HFFc6 (cell line): ENCODE measurements around the gene ABHD1. TPM values are rescaled to one million over a fixed set of nuclear protein-coding genes. Genes with fewer than 3 reads are reported as not detected.

Experiments
- DNase-seq: peaks from one replicate; pipeline ENCODE4 v3.0.0-alpha.2; 2018
- H3K27ac Mint-ChIP-seq: 2 replicates; pipeline ENCODE4 v1.8.0; 2020; ENCODE audit warnings: mild to moderate bottlenecking, mixed read lengths
- H3K27me3 Mint-ChIP-seq: 2 replicates; pipeline ENCODE4 v1.8.0; 2021; ENCODE audit warnings: mild to moderate bottlenecking, moderate library complexity, mixed read lengths; ENCODE audit not compliant: insufficient read depth
- H3K36me3 Mint-ChIP-seq: 2 replicates; pipeline ENCODE4 v1.8.0; 2021; ENCODE audit warnings: low read depth, mixed read lengths
- H3K4me1 Mint-ChIP-seq: 2 replicates; pipeline ENCODE4 v1.8.0; 2020; ENCODE audit warnings: low read depth, mixed read lengths
- H3K4me3 Mint-ChIP-seq: 2 replicates; pipeline ENCODE4 v1.8.0; 2020; ENCODE audit warnings: mild to moderate bottlenecking, moderate library complexity, mixed read lengths
- H3K9me3 Mint-ChIP-seq: 2 replicates; pipeline ENCODE4 v1.8.0; 2020; ENCODE audit warnings: mild to moderate bottlenecking, mixed read lengths
- CTCF ChIP-seq: fragments of 200-600 bp; sonication (generic); IDR thresholded peaks from 2 replicates; pipeline ENCODE4 v1.5.0; 2021; ENCODE audit warnings: antibody characterized with exemption, mild to moderate bottlenecking
- total RNA-seq, 6 experiments: library from RNA; stranded (reverse); fragmentation: NEBNext Ultra II Directional; extraction: Animal tissue kit (Norgen Biotek cat#: 25700); gene quantifications; 2 replicates in 1 of 6; 3 replicates in 5 of 6; pipeline ENCODE4 v1.2.3, GENCODE V29; 2021

ABHD1 gene
- total RNA-seq, 6 experiments from 2014 or later = not detected

DNA sequence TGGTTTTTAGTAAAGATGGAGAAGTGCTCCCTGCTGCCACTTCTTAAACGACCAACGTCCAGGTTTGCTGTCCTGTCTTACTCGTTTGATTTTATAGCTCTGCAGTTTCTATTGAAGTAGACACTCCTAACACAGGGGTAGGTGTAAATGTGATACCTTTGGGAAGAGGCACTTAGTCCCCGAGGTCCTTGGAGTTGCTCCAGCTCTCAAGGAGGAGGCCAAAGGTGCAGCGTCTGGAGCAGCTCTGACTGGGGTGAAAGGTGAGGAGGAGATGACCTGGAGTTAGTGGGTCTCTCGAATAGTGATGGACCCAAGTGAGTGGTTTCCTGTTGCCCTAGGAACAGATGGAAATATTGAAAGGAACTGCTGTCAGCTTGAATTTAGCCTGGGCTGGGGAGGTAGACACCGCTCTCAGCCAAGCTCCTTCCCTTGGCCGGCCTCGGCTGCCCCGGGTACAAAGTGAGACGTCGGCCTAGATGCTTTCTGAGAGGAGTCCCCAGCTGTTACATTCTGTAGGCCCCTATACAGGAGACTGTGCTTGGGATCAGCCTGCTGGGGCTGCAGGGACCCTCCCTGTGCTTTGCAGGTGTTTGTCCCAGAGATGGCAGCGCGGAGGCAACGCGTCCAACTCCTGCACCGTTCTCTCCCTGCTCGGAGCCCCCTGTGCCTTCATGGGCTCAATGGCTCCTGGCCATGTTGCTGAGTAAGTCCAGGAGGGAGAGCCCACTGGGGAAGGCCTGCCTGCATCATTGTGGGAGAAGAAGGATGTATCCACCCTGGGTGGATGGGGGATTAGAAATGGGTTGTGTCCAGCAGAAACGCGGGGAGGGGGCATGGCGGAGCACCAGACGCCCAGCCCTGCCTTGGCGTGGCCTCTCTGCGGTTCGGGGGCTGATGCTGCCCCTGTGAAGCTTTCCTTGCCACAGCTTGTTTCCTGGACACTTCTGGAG, 31.6 kb upstream of the ABHD1 start:
- no peaks in the 10 kb centered on the region for H3K36me3 Mint-ChIP-seq
- DNase-seq = no peak
- no peaks in the 10 kb centered on the region for H3K9me3 Mint-ChIP-seq
- H3K4me1 Mint-ChIP-seq = peaks cover 25% of the 10 kb centered on the region
- H3K27me3 Mint-ChIP-seq = peaks cover 5% of the 10 kb centered on the region
- no peak overlapping the region for H3K4me3 Mint-ChIP-seq
- H3K27ac Mint-ChIP-seq = no peak overlapping the region
- TF ChIP-seq CTCF = no peak

GRCh38 chr2:27092696-27093429, 30.8 kb upstream of the ABHD1 start:
- Mint-ChIP-seq H3K4me3 (no peak overlapping the region), H3K36me3 (no peaks in the 10 kb centered on the region)
- TF ChIP-seq CTCF = no peak

GRCh38 chr2:27093430-27094352, 29.9 kb upstream of the ABHD1 start:
- Mint-ChIP-seq H3K4me3 (no peak overlapping the region), H3K27ac (no peak overlapping the region), H3K27me3 (peaks cover 2% of the 10 kb centered on the region; the same call in 1 of the 2 replicates), H3K36me3 (no peaks in the 10 kb centered on the region), H3K4me1 (peaks cover 21% of the 10 kb centered on the region), H3K9me3 (no peaks in the 10 kb centered on the region)
- TF ChIP-seq CTCF = no peak
- no peak for DNase-seq

More at GRCh38 chr2:27092696-27093429, 30.8 kb upstream of the ABHD1 start:
- DNase-seq = peak; percentile 28
- Mint-ChIP-seq H3K9me3 (no peaks in the 10 kb centered on the region), H3K27ac (no peak overlapping the region), H3K27me3 (peaks cover 2% of the 10 kb centered on the region; the same call in 1 of the 2 replicates), H3K4me1 (peaks cover 21% of the 10 kb centered on the region)

DNA sequence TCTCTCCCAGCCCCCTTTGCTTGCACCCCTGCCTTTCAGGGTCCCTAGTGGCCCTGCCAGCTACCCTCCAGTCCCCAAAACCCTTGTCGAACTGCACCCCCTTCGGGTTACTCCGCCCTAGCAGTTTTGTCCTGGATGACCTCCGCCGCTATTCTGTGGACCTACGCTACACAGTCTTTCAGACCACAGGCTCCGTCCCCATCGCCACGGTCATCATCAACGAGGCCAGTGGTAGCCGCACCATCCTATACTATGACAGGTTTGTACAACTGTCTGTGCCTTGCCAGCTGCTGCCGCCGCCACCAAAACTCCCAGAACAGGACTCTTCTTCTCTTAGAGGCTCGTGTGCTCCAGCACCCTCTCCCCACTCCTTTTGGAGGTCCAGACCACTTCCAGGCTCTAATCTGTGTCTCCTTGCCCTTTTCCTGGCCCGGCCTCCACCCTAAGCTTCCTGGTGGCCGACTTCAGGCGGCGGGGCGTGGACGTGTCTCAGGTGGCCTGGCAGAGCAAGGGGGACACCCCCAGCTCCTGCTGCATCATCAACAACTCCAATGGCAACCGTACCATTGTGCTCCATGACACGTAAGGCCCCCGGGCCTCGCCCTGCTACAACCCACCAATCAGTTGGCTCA, 29.1 kb upstream of the ABHD1 start:
- Mint-ChIP-seq H3K36me3 (no peaks in the 10 kb centered on the region), H3K27ac (no peak overlapping the region), H3K4me3 (no peak overlapping the region), H3K9me3 (no peaks in the 10 kb centered on the region), H3K4me1 (peaks cover 21% of the 10 kb centered on the region), H3K27me3 (peaks cover 2% of the 10 kb centered on the region; the same call in 1 of the 2 replicates)
- DNase-seq = no peak
- TF ChIP-seq CTCF = no peak

DNA sequence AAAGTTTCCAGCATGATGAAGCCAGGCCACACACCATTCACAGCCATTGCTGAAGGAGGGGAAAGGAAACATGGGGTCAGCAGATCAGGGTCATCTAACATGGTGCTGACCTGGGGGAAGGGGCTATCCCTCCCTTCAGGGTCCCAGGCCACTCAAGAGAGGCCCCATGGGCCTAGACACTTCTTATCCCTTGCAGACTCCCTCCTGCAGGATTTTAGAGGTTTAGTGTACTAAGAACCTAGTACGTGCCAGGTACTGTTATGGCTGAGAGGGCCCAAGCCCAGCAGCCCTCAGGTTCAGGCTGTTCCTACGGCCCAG, 28.2 kb upstream of the ABHD1 start:
- Mint-ChIP-seq H3K9me3 (no peaks in the 10 kb centered on the region), H3K27me3 (peaks cover 2% of the 10 kb centered on the region), H3K27ac (no peak overlapping the region), H3K4me3 (no peak overlapping the region), H3K36me3 (no peaks in the 10 kb centered on the region), H3K4me1 (peaks cover 21% of the 10 kb centered on the region)
- no peak for TF ChIP-seq CTCF
- DNase-seq = no peak
